Measurements from ENCODE around the gene TLE6. TPM values are rescaled to one million over a fixed set of nuclear protein-coding genes. Genes with fewer than 3 reads are reported as not detected.
A peak's percentile ranks its signal among the peaks of the same experiment; 100 is the strongest.

The TLE6 gene
- polyA plus RNA-seq, 1 experiment = 0.26 TPM

GRCh38 chr19:2981898-2982297 lies 4.5 kb downstream of the TLE6 start:
- ChIA-PET CTCF (interaction anchor here (0.7 to 0.9 kb wide), 2 partner anchors 20 to 183 kb away, joined by 3 read pairs; no protein-coding TSS in a partner anchor), POLR2A (no interaction called here)
- Histone ChIP-seq H3K27me3 (ENCODE audit: control insufficient read depth, insufficient read depth, low read length) (peaks cover 5% of the 10 kb centered on the region), H3K36me3 (ENCODE audit: control insufficient read depth, insufficient read depth, low read length) (no peaks in the 10 kb centered on the region), H3K4me3 (ENCODE audit: low read depth, low read length) (no peak overlapping the region)
- no peak for DNase-seq (ENCODE audit: low read depth)
- TF ChIP-seq CTCF (IDR thresholded peaks at IDR 0.05; ENCODE audit: insufficient read depth, low read depth, low read length) = no peak

- no peak for DNase-seq (ENCODE audit: low read depth)
- no peak overlapping the region for H3K4me3 ChIP-seq (ENCODE audit: low read depth, low read length)
- peaks cover 10% of the 10 kb centered on the region for H3K27me3 ChIP-seq (ENCODE audit: control insufficient read depth, insufficient read depth, low read length)
- no peaks in the 10 kb centered on the region for H3K36me3 ChIP-seq (ENCODE audit: control insufficient read depth, insufficient read depth, low read length)
- POLR2A ChIA-PET = no interaction called here
- TF ChIP-seq CTCF (IDR thresholded peaks at IDR 0.05; ENCODE audit: insufficient read depth, low read depth, low read length) = no peak
- CTCF ChIA-PET = interaction anchor here (0.7 to 0.9 kb wide), 2 partner anchors 20 to 182 kb away, joined by 3 read pairs; no protein-coding TSS in a partner anchor
Observed at GRCh38 chr19:2982561-2982960, 5.2 kb downstream of the TLE6 start.

DNA sequence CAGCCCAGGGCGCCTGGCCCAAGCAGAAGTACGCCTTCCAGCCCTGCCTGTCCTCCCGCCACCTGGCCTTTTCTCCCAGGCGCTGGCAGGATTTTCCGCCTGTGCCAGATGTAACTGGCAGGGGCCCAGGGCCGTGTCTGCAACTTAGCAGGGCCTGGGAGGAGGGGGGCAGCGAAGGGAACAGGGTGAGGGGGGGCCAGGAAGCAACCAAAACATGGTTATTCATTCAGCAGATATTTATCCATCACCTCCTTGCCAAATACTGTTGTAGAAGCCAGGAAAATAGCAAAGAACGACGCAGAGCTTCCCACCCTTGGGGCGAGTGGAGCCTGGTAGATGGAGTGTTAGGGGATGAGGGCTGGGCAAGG lies 5.6 kb downstream of the TLE6 start:
- Histone ChIP-seq H3K4me3 (ENCODE audit: low read depth, low read length) (no peak overlapping the region), H3K27me3 (ENCODE audit: control insufficient read depth, insufficient read depth, low read length) (peaks cover 13% of the 10 kb centered on the region), H3K36me3 (ENCODE audit: control insufficient read depth, insufficient read depth, low read length) (no peaks in the 10 kb centered on the region)
- ChIA-PET POLR2A (interaction anchor here (0.5 kb wide), 1 partner anchor 41 kb away, joined by 4 read pairs; no protein-coding TSS in a partner anchor), CTCF (no interaction called here)
- TF ChIP-seq CTCF (IDR thresholded peaks at IDR 0.05; ENCODE audit: insufficient read depth, low read depth, low read length) = no peak
- DNase-seq (ENCODE audit: low read depth) = peak; percentile 51

- peaks cover 13% of the 10 kb centered on the region for H3K27me3 ChIP-seq (ENCODE audit: control insufficient read depth, insufficient read depth, low read length)
- CTCF ChIA-PET = no interaction called here
- no peaks in the 10 kb centered on the region for H3K36me3 ChIP-seq (ENCODE audit: control insufficient read depth, insufficient read depth, low read length)
- no peak for DNase-seq (ENCODE audit: low read depth)
- POLR2A ChIA-PET = interaction anchor here (0.5 kb wide), 1 partner anchor 40 kb away, joined by 4 read pairs; no protein-coding TSS in a partner anchor
- no peak for TF ChIP-seq CTCF (IDR thresholded peaks at IDR 0.05; ENCODE audit: insufficient read depth, low read depth, low read length)
- H3K4me3 ChIP-seq (ENCODE audit: low read depth, low read length) = peak overlapping the region; percentile 23
Observed at GRCh38 chr19:2983351-2984214, 6.2 kb downstream of the TLE6 start.

GRCh38 chr19:2984215-2984528 lies 6.8 kb downstream of the TLE6 start:
- no peaks in the 10 kb centered on the region for H3K36me3 ChIP-seq (ENCODE audit: control insufficient read depth, insufficient read depth, low read length)
- ChIA-PET CTCF (no interaction called here), POLR2A (no interaction called here)
- H3K27me3 ChIP-seq (ENCODE audit: control insufficient read depth, insufficient read depth, low read length) = peaks cover 15% of the 10 kb centered on the region
- DNase-seq (ENCODE audit: low read depth) = no peak
- no peak for TF ChIP-seq CTCF (IDR thresholded peaks at IDR 0.05; ENCODE audit: insufficient read depth, low read depth, low read length)
- H3K4me3 ChIP-seq (ENCODE audit: low read depth, low read length) = peak overlapping the region; percentile 23
